ENCODE results near the gene PYCR2.

GRCh38 chr1:225944387-225944786 lies 20.3 kb upstream of the PYCR2 start:
- TF ChIP-seq, protein P1, sequence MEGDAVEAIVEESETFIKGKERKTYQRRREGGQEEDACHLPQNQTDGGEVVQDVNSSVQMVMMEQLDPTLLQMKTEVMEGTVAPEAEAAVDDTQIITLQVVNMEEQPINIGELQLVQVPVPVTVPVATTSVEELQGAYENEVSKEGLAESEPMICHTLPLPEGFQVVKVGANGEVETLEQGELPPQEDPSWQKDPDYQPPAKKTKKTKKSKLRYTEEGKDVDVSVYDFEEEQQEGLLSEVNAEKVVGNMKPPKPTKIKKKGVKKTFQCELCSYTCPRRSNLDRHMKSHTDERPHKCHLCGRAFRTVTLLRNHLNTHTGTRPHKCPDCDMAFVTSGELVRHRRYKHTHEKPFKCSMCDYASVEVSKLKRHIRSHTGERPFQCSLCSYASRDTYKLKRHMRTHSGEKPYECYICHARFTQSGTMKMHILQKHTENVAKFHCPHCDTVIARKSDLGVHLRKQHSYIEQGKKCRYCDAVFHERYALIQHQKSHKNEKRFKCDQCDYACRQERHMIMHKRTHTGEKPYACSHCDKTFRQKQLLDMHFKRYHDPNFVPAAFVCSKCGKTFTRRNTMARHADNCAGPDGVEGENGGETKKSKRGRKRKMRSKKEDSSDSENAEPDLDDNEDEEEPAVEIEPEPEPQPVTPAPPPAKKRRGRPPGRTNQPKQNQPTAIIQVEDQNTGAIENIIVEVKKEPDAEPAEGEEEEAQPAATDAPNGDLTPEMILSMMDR (IDR thresholded peaks at IDR 0.05) = no peak
- TF ChIP-seq CHD2 (IDR thresholded peaks at IDR 0.05; ENCODE audit: low read length, partially characterized antibody) (no peak), CEBPB (IDR thresholded peaks at IDR 0.05) (no peak), RNF2 (IDR thresholded peaks at IDR 0.05; ENCODE audit: borderline replicate concordance, low read depth) (no peak)
- TF ChIP-seq, protein P2, sequence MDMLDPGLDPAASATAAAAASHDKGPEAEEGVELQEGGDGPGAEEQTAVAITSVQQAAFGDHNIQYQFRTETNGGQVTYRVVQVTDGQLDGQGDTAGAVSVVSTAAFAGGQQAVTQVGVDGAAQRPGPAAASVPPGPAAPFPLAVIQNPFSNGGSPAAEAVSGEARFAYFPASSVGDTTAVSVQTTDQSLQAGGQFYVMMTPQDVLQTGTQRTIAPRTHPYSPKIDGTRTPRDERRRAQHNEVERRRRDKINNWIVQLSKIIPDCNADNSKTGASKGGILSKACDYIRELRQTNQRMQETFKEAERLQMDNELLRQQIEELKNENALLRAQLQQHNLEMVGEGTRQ (IDR thresholded peaks at IDR 0.05) = no peak

Data from A549 (cell line).